ENCODE data around the gene ZNF83.
"Not testable (repeated sequence)": the region's sequence is repeated elsewhere in the genome, so short reads cannot be mapped to it uniquely, and the experiment has no call there.

The ZNF83 gene

GRCh38 chr19:52639996-52640395 lies 1.8 kb upstream of the ZNF83 start:
- DNase-seq (ENCODE audit: low spot score): no peak

- peak; percentile 34 for DNase-seq (ENCODE audit: low spot score)
Measured at GRCh38 chr19:52638601-52639000, 446 bp upstream of the ZNF83 start.

GRCh38 chr19:52635786-52636570 lies 2.2 kb downstream of the ZNF83 start:
- no peak for DNase-seq (ENCODE audit: low spot score)

- not testable (repeated sequence) for DNase-seq (ENCODE audit: low spot score)
Measured at GRCh38 chr19:52627441-52627840, 10.7 kb downstream of the ZNF83 start.

- no peak for DNase-seq (ENCODE audit: low spot score)
Measured at GRCh38 chr19:52626915-52627314, 11.2 kb downstream of the ZNF83 start.

- DNase-seq (ENCODE audit: low spot score): no peak
Measured at GRCh38 chr19:52622261-52622660, 15.9 kb downstream of the ZNF83 start.

- no peak for DNase-seq (ENCODE audit: low spot score)
Measured at GRCh38 chr19:52621376-52621775, 16.8 kb downstream of the ZNF83 start.

GRCh38 chr19:52613299-52613906 lies 24.8 kb downstream of the ZNF83 start:
- DNase-seq (ENCODE audit: low spot score): no peak

GRCh38 chr19:52603558-52604207 lies 34.5 kb downstream of the ZNF83 start:
- no peak for DNase-seq (ENCODE audit: low spot score)

GRCh38 chr19:52602941-52603340 lies 35.2 kb downstream of the ZNF83 start:
- no peak for DNase-seq (ENCODE audit: low spot score)

GRCh38 chr19:52601974-52602366 lies 36.2 kb downstream of the ZNF83 start:
- not testable (repeated sequence) for DNase-seq (ENCODE audit: low spot score)

GRCh38 chr19:52601025-52601973 lies 36.9 kb downstream of the ZNF83 start:
- peak; percentile 95 for DNase-seq (ENCODE audit: low spot score)

- DNase-seq (ENCODE audit: low spot score): no peak
Measured at GRCh38 chr19:52600639-52601024, 37.5 kb downstream of the ZNF83 start.

GRCh38 chr19:52599241-52599640 lies 38.9 kb downstream of the ZNF83 start:
- DNase-seq (ENCODE audit: low spot score): no peak

GRCh38 chr19:52593441-52593840 lies 44.7 kb downstream of the ZNF83 start:
- not testable (repeated sequence) for DNase-seq (ENCODE audit: low spot score)

- DNase-seq (ENCODE audit: low spot score): no peak
Measured at GRCh38 chr19:52592301-52592700, 45.9 kb downstream of the ZNF83 start.

GRCh38 chr19:52590728-52591127 lies 47.4 kb downstream of the ZNF83 start:
- DNase-seq (ENCODE audit: low spot score): no peak

- DNase-seq (ENCODE audit: low spot score): no peak
Measured at GRCh38 chr19:52585604-52586003, 52.6 kb downstream of the ZNF83 start.

- no peak for DNase-seq (ENCODE audit: low spot score)
Measured at GRCh38 chr19:52584736-52585440, 53.3 kb downstream of the ZNF83 start.

GRCh38 chr19:52570000-52570861 lies 67.9 kb downstream of the ZNF83 start, which contains the start of gene ZNF701:
Gene ZNF701 (plus strand): TSS chr19:52570287. CDS start chr19:52574148, 3,861 bp downstream.
- peak; percentile 94 for DNase-seq (ENCODE audit: low spot score)
